HG03196 (cell line): ENCODE measurements around the gene RAB3GAP2.
"Not testable (repeated sequence)": the region's sequence is repeated elsewhere in the genome, so short reads cannot be mapped to it uniquely, and the experiment has no call there.

Source experiments
- ATAC-seq: cut with Tn5 transposase; IDR thresholded peaks from one replicate; pipeline ENCODE4 v1.9.1; 2021; ENCODE audit not compliant: unreplicated experiment

Gene RAB3GAP2

GRCh38 chr1:220156620-220157146 lies 115.6 kb downstream of the RAB3GAP2 start:
- no peak for ATAC-seq

- ATAC-seq = no peak
These were observed 119.1 kb downstream of the RAB3GAP2 start for GRCh38 chr1:220153147-220153546.

GRCh38 chr1:220151454-220151853 lies 120.8 kb downstream of the RAB3GAP2 start:
- ATAC-seq = no peak

GRCh38 chr1:220149742-220150141 lies 122.5 kb downstream of the RAB3GAP2 start:
- no peak for ATAC-seq

GRCh38 chr1:220144051-220144450 lies 128.2 kb downstream of the RAB3GAP2 start:
- ATAC-seq = no peak

GRCh38 chr1:220139966-220140365 lies 132.3 kb downstream of the RAB3GAP2 start:
- ATAC-seq = no peak

- no peak for ATAC-seq
These were observed 135.1 kb downstream of the RAB3GAP2 start for GRCh38 chr1:220137019-220137786.

GRCh38 chr1:220135755-220136154 lies 136.5 kb downstream of the RAB3GAP2 start:
- ATAC-seq = no peak

GRCh38 chr1:220129479-220130210 lies 142.6 kb downstream of the RAB3GAP2 start:
- no peak for ATAC-seq

- ATAC-seq = no peak
These were observed 145.2 kb downstream of the RAB3GAP2 start for GRCh38 chr1:220127076-220127475.

GRCh38 chr1:220124542-220124941 lies 147.7 kb downstream of the RAB3GAP2 start:
- ATAC-seq = no peak

GRCh38 chr1:220123889-220124288 lies 148.4 kb downstream of the RAB3GAP2 start:
- ATAC-seq = no peak

- ATAC-seq = no peak
These were observed 149.2 kb downstream of the RAB3GAP2 start for GRCh38 chr1:220123066-220123465.

- ATAC-seq = no peak
These were observed 150.3 kb downstream of the RAB3GAP2 start for GRCh38 chr1:220121791-220122530.

- no peak for ATAC-seq
These were observed 153.2 kb downstream of the RAB3GAP2 start for GRCh38 chr1:220119043-220119512.

GRCh38 chr1:220113136-220113695 lies 159.0 kb downstream of the RAB3GAP2 start:
- ATAC-seq = no peak

- ATAC-seq = not testable (repeated sequence)
These were observed 159.7 kb downstream of the RAB3GAP2 start for GRCh38 chr1:220112600-220112999.

GRCh38 chr1:220110473-220110872 lies 161.8 kb downstream of the RAB3GAP2 start:
- not testable (repeated sequence) for ATAC-seq

GRCh38 chr1:220099826-220100225 lies 172.4 kb downstream of the RAB3GAP2 start:
- ATAC-seq = no peak
